A673 (cell line): ENCODE results near the gene ZSCAN4.

Source experiments
- CTCF ChIP-seq: fragments of 300-800, 200-600 bp; sonication (generic); conservative IDR thresholded peaks from 2 replicates; pipeline ENCODE4 v1.5.1; 2017; ENCODE audit warnings: low read depth, mild to moderate bottlenecking, antibody characterized with exemption, low read length, moderate library complexity, mixed read lengths
- EZH2 ChIP-seq: fragments of 200-600 bp; sonication (generic); IDR thresholded peaks from 2 replicates; pipeline ENCODE4 v1.6.1; 2017; ENCODE audit warnings: borderline replicate concordance, low read depth, mild to moderate bottlenecking, mixed read lengths, antibody characterized with exemption, low read length; ENCODE audit not compliant: poor library complexity, severe bottlenecking

DNA sequence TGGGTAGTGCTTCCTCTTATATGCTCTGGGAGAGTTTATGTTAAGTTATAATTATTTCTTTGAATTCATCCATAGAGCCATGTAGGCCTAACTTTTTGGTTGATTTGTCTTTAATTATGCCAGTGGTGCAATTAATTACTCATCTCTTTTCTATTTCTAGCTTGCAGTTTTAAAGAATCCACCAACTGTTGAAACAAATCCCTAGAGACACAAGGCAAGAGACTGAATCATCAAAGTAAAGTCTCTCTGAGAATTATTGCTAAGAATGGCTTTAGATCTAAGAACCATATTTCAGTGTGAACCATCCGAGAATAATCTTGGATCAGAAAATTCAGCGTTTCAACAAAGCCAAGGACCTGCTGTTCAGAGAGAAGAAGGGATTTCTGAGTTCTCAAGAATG is 7.1 kb downstream of the ZSCAN4 start:
- TF ChIP-seq CTCF (no peak), EZH2 (no peak)
